Endometrial microvascular endothelial cells (primary cell): ENCODE data around the gene CLSTN2. TPM values are rescaled to one million over a fixed set of nuclear protein-coding genes. Genes with fewer than 3 reads are reported as not detected.

Source experiments
- in situ Hi-C: cut with HindIII; loops from 2 replicates; pipeline ENCODE4 v1.10.0; 2017; ENCODE audit warnings: low sequenced_read_pairs, low pct_unique_long_range_greater_than_20kb; ENCODE audit errors: inconsistent ontology term
- total RNA-seq: library from RNA; depleted of rRNA; stranded (reverse); fragments of >200 nt; gene quantifications from one replicate; pipeline ENCODE4 v1.2.3, GENCODE V29; 2015; ENCODE audit errors: inconsistent ontology term

The CLSTN2 gene
- total RNA-seq, 1 donor from 2014 or later: not detected

DNA sequence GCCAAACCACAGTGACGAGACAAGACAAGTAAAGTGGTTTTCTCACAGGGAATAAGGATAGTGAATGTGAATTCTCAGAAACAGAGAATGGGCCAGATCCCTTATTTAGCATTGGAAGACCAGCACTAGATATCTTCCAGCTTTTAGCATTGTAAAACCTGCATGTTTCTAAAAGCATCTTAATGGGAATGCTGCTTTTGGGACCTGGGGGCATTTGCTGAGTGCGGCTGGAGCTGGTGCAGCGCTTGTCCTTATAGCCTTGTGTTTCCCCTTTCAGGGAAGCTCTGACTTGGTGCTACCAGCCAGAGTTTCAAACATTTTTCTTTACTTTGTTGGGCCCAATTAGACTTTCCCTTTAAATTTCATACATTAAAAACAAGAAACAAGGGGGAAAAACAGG, 52.9 kb downstream of the CLSTN2 start:
- in situ Hi-C loops: no loop called here

DNA sequence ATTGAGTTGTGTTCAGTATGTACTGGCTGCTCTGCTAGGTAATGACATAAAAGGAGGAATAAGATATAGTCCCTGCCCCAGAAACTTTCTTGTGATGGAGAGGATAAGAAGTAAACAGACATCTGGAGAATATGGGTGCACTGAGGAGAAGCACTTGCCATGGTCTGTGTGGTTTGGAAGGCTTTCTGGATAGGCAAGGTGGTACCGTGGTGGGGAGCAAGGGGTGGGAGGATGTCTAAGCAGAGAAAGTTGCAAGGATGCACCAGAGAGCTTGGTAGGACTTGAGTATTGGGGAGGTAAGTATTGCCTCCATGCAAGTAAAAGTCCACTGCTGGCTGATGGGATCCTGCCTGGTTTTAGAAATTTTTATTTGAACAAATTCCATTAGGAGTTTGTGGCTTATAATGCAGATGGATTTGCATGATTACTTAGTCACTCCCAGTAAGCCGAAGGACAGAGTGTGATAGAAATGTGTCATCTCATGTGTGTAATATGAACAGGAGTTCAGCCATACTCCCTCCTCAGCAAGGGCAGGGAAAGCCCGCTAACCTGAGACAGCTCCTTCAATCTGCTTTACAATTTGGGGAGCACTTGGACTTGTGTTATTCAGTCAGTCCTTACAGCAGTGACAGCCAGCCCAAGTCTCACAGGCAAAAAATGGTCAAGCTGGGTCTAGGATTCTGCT, 53.6 kb downstream of the CLSTN2 start:
- in situ Hi-C loops: no loop called here

DNA sequence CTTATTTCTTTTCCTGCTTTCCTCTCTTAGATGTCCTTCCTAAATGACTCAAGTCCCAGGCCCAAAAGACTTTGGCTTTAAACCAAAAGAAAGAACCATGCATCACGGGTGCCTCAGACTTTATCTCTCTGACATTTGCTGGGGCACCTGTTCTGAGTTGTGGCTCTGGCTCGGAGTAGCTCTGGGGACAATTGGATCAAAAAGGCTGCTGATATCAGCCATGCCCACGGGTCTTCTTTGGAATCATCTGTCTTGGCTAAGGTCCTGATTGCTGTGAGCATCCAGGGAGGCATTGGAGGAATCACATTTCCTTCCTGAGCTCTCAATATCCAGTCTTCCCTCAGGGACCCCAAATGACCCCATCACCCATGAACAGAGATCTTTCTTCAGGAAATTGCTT, 59.9 kb downstream of the CLSTN2 start:
- in situ Hi-C loops: no loop called here

DNA sequence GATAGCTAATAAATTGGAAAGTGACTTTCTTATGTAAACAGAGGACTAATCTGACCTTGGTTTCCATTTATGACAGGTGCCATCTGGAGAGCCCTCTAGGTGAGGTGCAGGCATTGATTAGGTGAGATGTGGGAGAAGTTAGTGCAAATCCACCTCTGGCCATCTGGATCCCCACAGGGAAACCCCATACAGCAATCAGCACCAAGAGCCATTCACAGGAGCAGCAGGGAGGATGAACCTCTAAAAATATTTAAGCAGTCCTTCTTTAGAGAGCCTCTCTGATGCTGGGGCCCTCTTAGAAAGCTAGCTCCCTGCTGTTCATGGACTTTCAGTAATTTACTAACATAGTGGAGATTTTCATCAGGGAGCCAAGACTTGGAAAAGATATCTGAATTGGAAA, 69.3 kb downstream of the CLSTN2 start:
- in situ Hi-C loops: no loop called here

DNA sequence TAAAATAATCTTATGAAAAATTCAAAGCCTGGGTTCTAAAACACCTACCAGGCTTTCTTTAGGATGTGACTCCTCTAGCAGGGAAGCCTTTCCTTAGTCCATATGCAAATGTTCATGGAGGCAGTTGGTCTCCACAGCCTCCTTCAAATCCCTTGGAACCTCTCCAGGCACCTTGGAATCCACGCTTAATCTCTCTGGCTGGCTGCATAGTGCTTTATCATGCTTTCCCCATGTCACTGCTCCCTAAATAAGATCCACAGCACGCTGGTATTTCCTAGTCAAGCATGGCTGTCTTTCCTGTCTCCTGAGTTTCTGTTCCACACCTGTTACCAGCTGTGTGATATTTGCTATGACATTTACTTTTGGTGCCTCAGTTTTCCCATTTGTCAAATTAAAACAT, 71.3 kb downstream of the CLSTN2 start:
- in situ Hi-C loops: no loop called here

DNA sequence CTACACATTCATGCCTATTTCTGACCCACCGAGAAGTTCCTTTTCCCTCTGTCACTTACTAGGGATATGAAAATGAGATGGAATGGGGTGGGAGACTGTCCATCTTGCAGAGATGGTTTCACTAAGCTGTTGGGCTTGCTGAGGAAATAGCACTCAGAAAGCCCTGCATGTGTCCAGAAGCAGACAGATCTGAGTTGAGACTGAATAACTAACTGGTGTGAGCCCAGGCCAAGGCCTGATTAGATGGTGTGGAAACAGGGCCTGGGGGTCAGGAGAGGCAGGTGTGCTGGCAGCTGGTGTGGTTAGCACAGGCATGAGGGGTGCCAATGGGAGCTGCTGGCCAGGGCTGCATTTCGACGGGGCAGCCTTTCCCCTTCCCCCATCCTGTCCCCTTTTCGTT, 72.1 kb downstream of the CLSTN2 start:
- in situ Hi-C loops: no loop called here

DNA sequence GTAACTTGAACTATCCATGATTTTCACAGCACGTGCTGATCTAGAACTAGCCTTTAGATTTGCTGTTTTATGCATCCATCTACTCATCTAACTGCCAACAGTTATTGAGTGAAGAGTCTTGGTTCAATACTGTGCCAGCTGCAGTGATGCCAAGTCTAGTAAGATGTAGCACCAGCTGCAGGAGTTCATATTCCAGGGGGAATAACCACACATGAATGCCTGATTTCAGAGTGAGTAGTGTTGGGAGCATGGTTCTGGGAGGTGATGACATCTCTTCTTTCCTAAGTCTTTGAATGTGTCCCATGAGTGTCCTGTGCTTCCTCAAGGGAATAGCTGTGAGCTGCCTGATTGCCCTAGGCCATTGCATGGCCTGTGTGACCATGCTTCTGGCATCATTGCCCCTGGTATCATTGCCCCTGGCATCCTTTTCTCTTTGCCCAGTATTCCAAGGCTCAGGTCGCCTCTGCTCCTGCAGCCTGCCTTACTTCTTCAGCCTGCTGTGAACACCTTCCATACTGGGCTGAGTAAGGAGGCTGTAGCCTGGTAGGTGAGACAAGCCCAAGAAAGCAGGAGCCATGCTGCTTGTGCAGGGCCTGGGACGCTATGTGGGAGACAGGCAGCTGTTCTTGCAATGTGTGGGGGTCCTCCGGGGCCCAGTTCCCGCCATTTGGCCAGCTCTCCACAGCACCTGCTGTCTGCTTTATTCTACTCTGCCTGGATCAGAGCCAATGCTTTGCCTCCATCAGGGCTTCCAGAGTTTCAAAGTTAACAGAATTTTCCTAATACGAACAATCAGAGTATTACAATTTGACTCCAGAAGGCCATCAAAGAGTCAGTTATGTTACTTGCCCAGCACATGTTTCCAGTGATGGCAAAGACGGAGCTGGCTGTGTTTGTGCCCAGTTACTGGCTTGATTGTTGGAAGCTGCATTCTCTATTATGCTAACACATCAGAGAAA, 73.2 kb downstream of the CLSTN2 start:
- in situ Hi-C loops: no loop called here

DNA sequence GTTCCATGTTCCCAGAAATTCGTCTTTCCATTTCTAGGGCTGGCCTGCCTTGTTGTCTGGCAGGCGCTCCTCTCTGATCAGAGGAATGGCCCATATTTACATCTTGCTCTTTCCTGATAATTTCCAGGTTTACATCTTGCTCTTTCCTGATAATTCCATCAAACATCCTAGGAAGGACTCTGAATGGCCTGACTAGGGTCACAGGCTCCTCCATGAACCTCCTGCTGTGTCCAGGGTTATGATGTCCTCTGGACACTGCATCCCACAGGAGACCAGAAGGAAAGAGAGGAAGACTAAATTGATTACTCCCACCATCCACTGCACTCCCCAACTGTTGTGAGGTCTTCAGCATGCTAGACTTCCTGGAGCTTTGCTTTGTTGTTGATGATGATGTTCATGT, 75.4 kb downstream of the CLSTN2 start:
- in situ Hi-C loops: no loop called here

DNA sequence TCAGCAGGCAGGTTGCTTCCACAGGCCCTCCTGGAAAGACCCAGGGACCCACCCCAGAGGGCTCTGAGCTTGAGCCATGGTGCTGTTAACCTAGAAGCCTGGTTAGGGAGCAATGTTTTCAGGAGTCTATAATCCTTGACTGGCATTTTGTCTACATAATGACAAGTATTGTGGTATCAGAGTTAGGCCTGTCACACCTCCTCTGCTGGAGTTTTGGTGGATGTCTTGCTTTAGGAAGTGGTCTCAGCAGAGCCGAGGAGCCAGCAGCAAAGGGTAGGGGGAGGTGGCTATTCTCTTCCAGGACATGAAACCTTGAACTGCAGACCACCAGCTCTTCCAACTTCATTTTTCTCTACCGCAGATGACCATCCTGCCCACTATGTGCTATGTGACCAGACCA, 76.1 kb downstream of the CLSTN2 start:
- in situ Hi-C loops: no loop called here

DNA sequence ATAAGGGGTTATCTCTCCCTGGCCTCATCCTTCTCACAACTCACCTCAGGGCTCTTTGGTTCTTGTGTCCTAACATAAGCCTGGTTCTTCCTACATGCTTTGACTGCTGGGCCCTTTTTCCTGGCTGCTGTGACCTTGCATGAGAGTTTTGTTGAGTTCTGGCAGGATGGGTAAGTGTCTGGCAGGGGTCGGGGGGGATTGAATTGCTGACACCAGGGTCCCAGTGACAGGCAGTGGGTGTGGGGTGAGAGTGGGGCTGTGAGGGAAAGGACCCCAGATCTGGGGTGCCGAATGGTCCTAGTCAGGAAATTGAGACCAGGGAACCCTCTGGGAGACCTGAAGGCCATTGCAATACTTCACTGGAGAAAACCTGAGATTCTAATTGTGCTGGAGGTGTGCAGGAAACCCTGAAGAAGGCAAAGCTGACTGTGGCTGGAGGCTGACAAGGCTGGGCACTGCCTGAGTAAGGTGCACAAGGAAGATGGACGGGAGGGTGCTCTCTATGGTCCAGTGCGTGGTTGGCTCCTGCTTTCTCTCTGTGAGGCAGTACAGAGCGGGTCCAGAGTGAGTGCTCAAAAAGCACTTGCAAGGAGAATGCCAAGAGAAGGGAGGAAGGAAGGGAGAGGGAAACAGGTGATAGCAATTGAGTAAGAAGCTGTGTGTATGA, 76.8 kb downstream of the CLSTN2 start:
- in situ Hi-C loops: no loop called here

DNA sequence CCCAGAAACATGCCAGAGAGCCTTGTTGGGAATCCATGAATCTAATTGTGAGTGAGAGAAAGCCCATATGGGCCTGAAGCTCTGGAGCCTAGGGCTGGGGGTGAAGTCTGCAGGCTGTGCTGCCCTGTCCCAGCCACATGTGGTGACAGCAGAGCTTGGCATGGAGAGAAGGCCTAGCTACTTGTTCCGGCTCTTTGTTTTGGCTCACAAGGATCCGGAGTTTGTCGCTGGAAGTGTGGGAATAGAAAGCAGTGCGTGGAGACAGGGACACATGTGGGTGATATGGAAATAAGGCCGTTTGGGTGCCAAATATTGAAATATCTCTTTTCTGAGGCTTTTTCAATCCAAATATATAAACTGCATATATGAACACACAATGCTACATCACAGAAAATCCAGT, 78.2 kb downstream of the CLSTN2 start:
- in situ Hi-C loops: no loop called here

DNA sequence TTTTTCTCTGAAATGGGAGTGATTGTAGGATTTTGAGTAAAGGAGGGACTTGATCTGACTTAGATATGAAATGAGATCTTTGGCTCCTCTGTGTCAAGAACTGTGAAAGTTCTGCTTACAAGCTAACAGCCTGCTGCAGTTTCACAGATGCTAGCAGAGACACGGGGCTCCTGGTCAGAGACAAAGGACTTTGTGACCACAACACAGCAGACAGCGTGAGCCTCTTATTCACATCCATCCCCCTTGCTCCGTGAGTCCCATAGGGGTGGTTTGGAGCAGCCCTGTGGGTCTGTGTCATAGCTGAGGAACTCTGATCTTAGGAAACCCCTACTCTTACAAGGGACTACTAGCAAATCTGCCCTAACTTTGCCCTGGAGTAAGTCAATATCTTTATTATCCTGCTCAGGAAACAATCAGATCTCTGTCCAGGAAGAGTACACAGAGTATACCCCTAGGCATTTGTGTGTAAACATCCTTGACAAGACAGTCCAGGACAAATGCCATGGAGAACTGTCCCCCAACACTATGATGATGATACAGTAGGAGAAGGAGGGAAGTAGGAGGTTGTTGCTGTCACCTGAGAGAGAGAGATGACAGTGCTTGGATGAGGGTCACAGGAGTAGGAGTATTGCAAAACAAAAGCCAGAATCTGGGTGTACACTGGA, 80.0 kb downstream of the CLSTN2 start:
- in situ Hi-C loops: no loop called here

DNA sequence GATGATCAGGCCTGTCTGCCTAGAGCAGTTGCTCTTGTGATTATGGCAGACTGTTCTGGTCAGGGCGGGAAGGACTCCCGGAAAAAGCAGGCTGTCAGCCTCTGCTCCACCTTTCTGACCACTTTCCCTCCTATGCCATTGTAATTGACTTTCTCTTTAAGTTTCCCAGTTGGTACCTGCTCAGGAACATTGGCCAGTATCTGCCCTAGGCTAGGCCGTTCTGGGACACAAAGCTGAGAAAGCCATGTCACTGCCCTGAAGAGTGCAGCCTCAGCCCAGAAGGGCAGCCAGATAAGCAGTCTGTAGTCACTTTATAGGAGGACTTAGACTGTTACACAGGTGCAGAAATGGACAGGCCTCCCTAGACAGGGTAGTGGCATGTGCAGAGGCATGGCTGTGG, 80.8 kb downstream of the CLSTN2 start:
- in situ Hi-C loops: no loop called here

DNA sequence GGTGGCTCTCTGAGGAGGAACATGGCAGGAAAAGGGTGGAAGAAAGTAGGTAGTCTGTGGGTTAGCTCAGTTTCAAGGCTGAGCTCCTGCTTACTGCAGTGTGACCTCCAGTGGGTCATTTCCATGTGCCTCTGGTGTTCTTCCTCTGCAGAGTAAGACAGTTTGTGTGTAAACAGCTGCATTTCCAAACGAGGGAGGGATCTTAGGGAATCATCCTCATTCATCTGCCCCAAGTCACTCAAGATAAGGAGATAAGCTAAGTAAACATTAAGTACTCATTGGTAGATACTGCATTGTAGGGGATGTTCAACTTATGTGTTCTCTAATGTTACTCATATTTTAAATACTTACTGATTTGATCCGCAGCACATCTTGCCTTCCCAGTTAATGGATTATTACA, 83.6 kb downstream of the CLSTN2 start:
- in situ Hi-C loops: no loop called here

DNA sequence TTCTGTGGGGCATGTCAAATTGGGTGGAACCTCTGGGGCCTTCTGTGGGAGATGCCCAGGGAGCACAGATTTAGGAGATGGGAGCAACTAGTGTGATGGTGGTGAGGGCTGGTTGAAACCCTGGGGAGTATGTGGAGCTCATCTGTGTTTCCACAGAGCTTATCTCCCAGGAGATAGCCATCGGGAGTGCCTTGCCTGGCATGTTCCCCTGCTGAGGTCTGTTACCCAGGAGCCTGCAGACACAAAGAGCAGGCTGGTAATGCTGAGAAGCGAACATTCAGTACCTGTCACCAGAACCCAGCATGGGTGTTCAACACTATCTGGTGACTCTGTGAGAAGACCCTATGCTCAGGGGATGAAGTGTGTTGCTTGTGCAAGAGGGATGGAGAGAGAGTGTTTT, 85.0 kb downstream of the CLSTN2 start:
- in situ Hi-C loops: no loop called here

DNA sequence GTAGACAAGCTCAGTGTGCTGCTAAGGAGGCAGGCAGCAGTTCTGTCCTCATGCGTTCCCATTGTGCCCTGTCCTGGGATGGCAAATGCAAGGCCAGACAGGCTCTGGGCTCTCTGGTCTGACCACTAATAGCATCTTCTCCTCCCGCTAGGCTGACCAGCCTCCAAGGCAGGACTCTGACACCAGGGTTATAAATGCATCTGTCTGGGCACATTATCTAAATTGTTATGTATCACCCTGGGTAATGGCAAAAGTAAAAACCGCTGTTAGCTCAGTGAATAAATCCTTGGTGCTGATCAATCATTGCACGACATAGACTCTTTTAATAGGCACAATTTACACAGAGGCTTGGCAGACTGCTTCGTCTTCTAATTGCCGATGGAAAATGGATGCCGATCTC, 85.6 kb downstream of the CLSTN2 start:
- in situ Hi-C loops: no loop called here

DNA sequence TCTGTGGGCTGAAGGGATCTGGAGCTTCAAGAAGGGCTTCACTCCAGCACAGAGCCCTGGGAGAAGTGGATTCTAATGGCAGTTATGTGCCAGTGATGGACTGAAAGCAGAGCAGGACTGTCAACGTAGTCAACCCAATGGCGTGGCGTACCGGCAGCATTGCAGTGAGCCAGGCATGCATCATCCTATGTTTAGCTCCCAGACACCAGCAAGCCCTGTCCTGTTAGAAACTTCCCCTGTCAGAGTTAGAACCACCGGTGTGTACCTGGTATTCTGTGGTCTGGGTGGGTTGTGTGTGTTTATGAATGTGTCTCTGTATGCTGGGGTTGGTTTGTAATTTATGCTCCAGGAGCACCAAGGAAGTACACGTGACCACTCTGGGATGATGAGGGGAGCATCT, 86.3 kb downstream of the CLSTN2 start:
- in situ Hi-C loops: no loop called here

DNA sequence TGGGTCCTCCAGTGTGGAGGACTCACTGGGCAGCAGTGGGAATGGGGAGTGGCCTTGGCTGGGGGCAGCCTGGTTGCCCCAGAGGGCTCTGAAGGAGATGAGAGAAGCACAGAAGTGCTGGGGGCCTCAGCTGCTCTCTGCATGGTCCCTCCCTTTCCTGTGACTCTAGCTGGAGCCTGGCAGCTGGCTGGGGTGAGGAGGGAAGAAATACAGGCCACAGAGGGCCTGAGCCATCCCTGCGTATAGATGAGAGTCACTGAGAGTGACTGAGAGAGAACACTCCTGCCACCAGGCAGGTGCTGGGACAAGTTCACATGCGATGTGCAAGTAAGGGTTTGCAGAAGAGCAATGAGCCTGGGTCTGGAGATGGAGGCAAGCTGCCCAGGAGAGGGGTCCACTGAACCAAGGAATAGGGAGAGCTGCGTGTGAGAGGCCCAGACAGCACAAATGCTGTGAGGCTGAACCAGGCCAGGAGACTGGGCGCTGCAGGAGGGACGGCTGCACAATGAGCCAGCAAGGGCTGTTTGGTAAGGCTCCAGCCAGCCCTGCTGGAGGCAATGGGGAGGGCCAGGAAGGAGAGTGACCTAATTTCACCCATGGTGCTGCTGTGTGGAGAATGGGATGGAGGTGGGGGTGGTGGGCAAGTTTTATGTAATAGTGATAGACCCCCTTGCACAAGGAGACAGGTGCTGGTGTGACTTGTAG, 87.2 kb downstream of the CLSTN2 start:
- in situ Hi-C loops: no loop called here
